GM18502 (cell line): ENCODE measurements around the gene KCNH2.
"Not testable (repeated sequence)": the region's sequence is repeated elsewhere in the genome, so short reads cannot be mapped to it uniquely, and the experiment has no call there.

ENCODE experiments used
- ATAC-seq: cut with Tn5 transposase; IDR thresholded peaks from one replicate; pipeline ENCODE4 v1.9.1; 2021; ENCODE audit warnings: mild to moderate bottlenecking; ENCODE audit not compliant: unreplicated experiment, poor library complexity

Gene KCNH2

GRCh38 chr7:151012031-151012692 lies 34.0 kb upstream of the KCNH2 start:
- no peak for ATAC-seq

GRCh38 chr7:151011616-151012015 lies 33.5 kb upstream of the KCNH2 start:
- not testable (repeated sequence) for ATAC-seq

- ATAC-seq, result no peak
Observed at GRCh38 chr7:151011097-151011409, 32.9 kb upstream of the KCNH2 start.

- ATAC-seq, result no peak
Observed at GRCh38 chr7:151010307-151011096, 32.4 kb upstream of the KCNH2 start.

- ATAC-seq, result no peak
Observed at GRCh38 chr7:151010037-151010306, 31.9 kb upstream of the KCNH2 start.

- ATAC-seq, result no peak
Observed at GRCh38 chr7:151009327-151010036, 31.4 kb upstream of the KCNH2 start.

- ATAC-seq, result peak; percentile 65
Observed at GRCh38 chr7:151008511-151009323, 30.6 kb upstream of the KCNH2 start.

- no peak for ATAC-seq
Observed at GRCh38 chr7:151008143-151008510, 30.0 kb upstream of the KCNH2 start.

GRCh38 chr7:151007469-151007898 lies 29.4 kb upstream of the KCNH2 start:
- ATAC-seq, result no peak

GRCh38 chr7:151006590-151007300 lies 28.6 kb upstream of the KCNH2 start:
- no peak for ATAC-seq

- no peak for ATAC-seq
Observed at GRCh38 chr7:151005566-151005965, 27.4 kb upstream of the KCNH2 start.

- ATAC-seq, result no peak
Observed at GRCh38 chr7:151003572-151003971, 25.5 kb upstream of the KCNH2 start.

GRCh38 chr7:151001546-151001945 lies 23.4 kb upstream of the KCNH2 start:
- no peak for ATAC-seq

- ATAC-seq, result no peak
Observed at GRCh38 chr7:151000897-151001495, 22.9 kb upstream of the KCNH2 start.

- ATAC-seq, result no peak
Observed at GRCh38 chr7:150999497-151000230, 21.5 kb upstream of the KCNH2 start.

- ATAC-seq, result no peak
Observed at GRCh38 chr7:150999001-150999400, 20.9 kb upstream of the KCNH2 start.

- ATAC-seq, result no peak
Observed at GRCh38 chr7:150998341-150998740, 20.2 kb upstream of the KCNH2 start.

- no peak for ATAC-seq
Observed at GRCh38 chr7:150997817-150998216, 19.7 kb upstream of the KCNH2 start.

GRCh38 chr7:150997075-150997511 lies 19.0 kb upstream of the KCNH2 start:
- ATAC-seq, result no peak
